Measurements from ENCODE around the gene LBP.
"Not testable (repeated sequence)": the region's sequence is repeated elsewhere in the genome, so short reads cannot be mapped to it uniquely, and the experiment has no call there.

The LBP gene

GRCh38 chr20:38346247-38346651 is at the start of gene LBP:
Gene LBP (plus strand): TSS chr20:38346482. CDS start chr20:38346517, 35 bp downstream.
- no peak for DNase-seq

- DNase-seq = no peak
Observed at GRCh38 chr20:38297916-38298674, 48.2 kb upstream of the LBP start.

GRCh38 chr20:38298768-38299288 is 47.5 kb upstream of the LBP start:
- DNase-seq = no peak

- no peak for DNase-seq
Observed at GRCh38 chr20:38299963-38300362, 46.3 kb upstream of the LBP start.

GRCh38 chr20:38300438-38300837 is 45.8 kb upstream of the LBP start:
- no peak for DNase-seq

- no peak for DNase-seq
Observed at GRCh38 chr20:38301309-38301708, 45.0 kb upstream of the LBP start.

- no peak for DNase-seq
Observed at GRCh38 chr20:38302786-38303185, 43.5 kb upstream of the LBP start.

- no peak for DNase-seq
Observed at GRCh38 chr20:38303908-38304379, 42.3 kb upstream of the LBP start, which contains the start of gene BPI. Gene BPI (plus strand): TSS chr20:38304156. CDS start chr20:38304224, 68 bp downstream.

GRCh38 chr20:38304845-38305447 is 41.3 kb upstream of the LBP start:
- no peak for DNase-seq

GRCh38 chr20:38305541-38305940 is 40.7 kb upstream of the LBP start:
- DNase-seq = no peak

- no peak for DNase-seq
Observed at GRCh38 chr20:38306379-38306778, 39.9 kb upstream of the LBP start.

- DNase-seq = no peak
Observed at GRCh38 chr20:38307371-38308046, 38.8 kb upstream of the LBP start.

- no peak for DNase-seq
Observed at GRCh38 chr20:38308047-38308438, 38.2 kb upstream of the LBP start.

GRCh38 chr20:38308447-38308846 is 37.8 kb upstream of the LBP start:
- DNase-seq = no peak

GRCh38 chr20:38311091-38311490 is 35.2 kb upstream of the LBP start:
- DNase-seq = no peak

GRCh38 chr20:38311491-38311890 is 34.8 kb upstream of the LBP start:
- DNase-seq = no peak

GRCh38 chr20:38313676-38314075 is 32.6 kb upstream of the LBP start:
- no peak for DNase-seq

GRCh38 chr20:38314350-38314749 is 31.9 kb upstream of the LBP start:
- not testable (repeated sequence) for DNase-seq

- DNase-seq = no peak
Observed at GRCh38 chr20:38315290-38315966, 30.9 kb upstream of the LBP start.

- DNase-seq = no peak
Observed at GRCh38 chr20:38316341-38316740, 29.9 kb upstream of the LBP start.

- DNase-seq = no peak
Observed at GRCh38 chr20:38317422-38317821, 28.9 kb upstream of the LBP start.

- DNase-seq = no peak
Observed at GRCh38 chr20:38320221-38320620, 26.1 kb upstream of the LBP start.
